ENCODE data around the gene KANK2.
"Not testable (repeated sequence)": the region's sequence is repeated elsewhere in the genome, so short reads cannot be mapped to it uniquely, and the experiment has no call there.

The KANK2 gene

GRCh38 chr19:11140023-11140538 is 57.3 kb downstream of the KANK2 start:
- DNase-seq (ENCODE audit: low read depth) = not testable (repeated sequence)

- no peak for DNase-seq (ENCODE audit: low read depth)
Observed at GRCh38 chr19:11138601-11139300, 58.6 kb downstream of the KANK2 start.

GRCh38 chr19:11137542-11138384 is 59.6 kb downstream of the KANK2 start:
- DNase-seq (ENCODE audit: low read depth) = peak; percentile 28

- no peak for DNase-seq (ENCODE audit: low read depth)
Observed at GRCh38 chr19:11136400-11137101, 60.8 kb downstream of the KANK2 start.

GRCh38 chr19:11131471-11131870 is 65.9 kb downstream of the KANK2 start:
- no peak for DNase-seq (ENCODE audit: low read depth)

GRCh38 chr19:11130824-11131455 is 66.4 kb downstream of the KANK2 start:
- peak; percentile 57 for DNase-seq (ENCODE audit: low read depth)

- no peak for DNase-seq (ENCODE audit: low read depth)
Observed at GRCh38 chr19:11127905-11128304, 69.4 kb downstream of the KANK2 start.

- DNase-seq (ENCODE audit: low read depth) = peak; percentile 59
Observed at GRCh38 chr19:11125994-11126685, 71.2 kb downstream of the KANK2 start.

GRCh38 chr19:11124157-11124556 is 73.2 kb downstream of the KANK2 start:
- DNase-seq (ENCODE audit: low read depth) = not testable (repeated sequence)

- no peak for DNase-seq (ENCODE audit: low read depth)
Observed at GRCh38 chr19:11123114-11123513, 74.2 kb downstream of the KANK2 start.

GRCh38 chr19:11121963-11122362 is 75.4 kb downstream of the KANK2 start:
- DNase-seq (ENCODE audit: low read depth) = not testable (repeated sequence)

GRCh38 chr19:11116507-11116906 is 80.8 kb downstream of the KANK2 start:
- DNase-seq (ENCODE audit: low read depth) = no peak

GRCh38 chr19:11115895-11116446 is 81.4 kb downstream of the KANK2 start:
- DNase-seq (ENCODE audit: low read depth) = no peak

- DNase-seq (ENCODE audit: low read depth) = no peak
Observed at GRCh38 chr19:11115042-11115441, 82.3 kb downstream of the KANK2 start.

Data from stimulated activated CD8-positive, alpha-beta memory T cell treated with anti-CD3 and anti-CD28 coated beads, Interleukin-4, amount 100 ng/mL, for 24 hours (primary cell).